SIG-M5 treated with dmso at 0.1 percent for 504 hours (cell line): ENCODE measurements around the gene MLH3.
"Not testable (repeated sequence)": the region's sequence is repeated elsewhere in the genome, so short reads cannot be mapped to it uniquely, and the experiment has no call there.

Experiments used
- DNase-seq: peaks from one replicate; lab custom pipeline; 2025; ENCODE audit not compliant: unreplicated experiment; lab: John Stamatoyannopoulos, UW

The MLH3 gene

GRCh38 chr14:75050852-75051555, at the start of gene MLH3:
MLH3 (minus strand) TSS chr14:75051467; CDS start chr14:75049655, 1,812 bp downstream.
- peak; percentile 58 for DNase-seq

GRCh38 chr14:75098682-75099081, 47.4 kb upstream of the MLH3 start:
- no peak for DNase-seq

- no peak for DNase-seq
Measured at GRCh38 chr14:75098212-75098611, 46.9 kb upstream of the MLH3 start.

- DNase-seq, result no peak
Measured at GRCh38 chr14:75096959-75097358, 45.7 kb upstream of the MLH3 start.

GRCh38 chr14:75095690-75096089, 44.4 kb upstream of the MLH3 start:
- DNase-seq, result no peak

GRCh38 chr14:75094896-75095295, 43.6 kb upstream of the MLH3 start:
- DNase-seq, result no peak

- DNase-seq, result no peak
Measured at GRCh38 chr14:75092698-75093097, 41.4 kb upstream of the MLH3 start.

GRCh38 chr14:75091251-75091650, 40.0 kb upstream of the MLH3 start:
- no peak for DNase-seq

GRCh38 chr14:75090353-75090752, 39.1 kb upstream of the MLH3 start:
- DNase-seq, result no peak

GRCh38 chr14:75088566-75089373, 37.5 kb upstream of the MLH3 start:
- DNase-seq, result peak; percentile 58

- no peak for DNase-seq
Measured at GRCh38 chr14:75088153-75088552, 36.9 kb upstream of the MLH3 start.

- DNase-seq, result peak; percentile 34
Measured at GRCh38 chr14:75084513-75084912, 33.2 kb upstream of the MLH3 start.

- DNase-seq, result no peak
Measured at GRCh38 chr14:75083271-75083670, 32.0 kb upstream of the MLH3 start.

- DNase-seq, result no peak
Measured at GRCh38 chr14:75081660-75082229, 30.5 kb upstream of the MLH3 start.

GRCh38 chr14:75079521-75079920, 28.3 kb upstream of the MLH3 start:
- DNase-seq, result no peak

GRCh38 chr14:75077794-75078193, 26.5 kb upstream of the MLH3 start:
- DNase-seq, result no peak

- no peak for DNase-seq
Measured at GRCh38 chr14:75070383-75070782, 19.1 kb upstream of the MLH3 start.

GRCh38 chr14:75069811-75070145, 18.5 kb upstream of the MLH3 start:
- DNase-seq, result no peak

GRCh38 chr14:75069121-75069810, 18.0 kb upstream of the MLH3 start, which contains the start of gene ZC2HC1C:
ZC2HC1C (plus strand) TSS chr14:75069641; CDS start chr14:75070574, 933 bp downstream.
- peak; percentile 59 for DNase-seq

GRCh38 chr14:75068294-75069120, 17.2 kb upstream of the MLH3 start:
- DNase-seq, result no peak

GRCh38 chr14:75067765-75068164, 16.5 kb upstream of the MLH3 start:
- not testable (repeated sequence) for DNase-seq
